Dedifferentiated amniotic fluid mesenchymal stem cell (primary cell): ENCODE results near the gene BOLA1.
"Not testable (repeated sequence)": the region's sequence is repeated elsewhere in the genome, so short reads cannot be mapped to it uniquely, and the experiment has no call there.

Experiments used
- DNase-seq: peaks from one replicate; pipeline ENCODE4 v3.0.0-alpha.2; 2016; ENCODE audit errors: extremely low spot score

The BOLA1 gene

GRCh38 chr1:149887196-149887455, 12.2 kb upstream of the BOLA1 start:
- DNase-seq = not testable (repeated sequence)

DNA sequence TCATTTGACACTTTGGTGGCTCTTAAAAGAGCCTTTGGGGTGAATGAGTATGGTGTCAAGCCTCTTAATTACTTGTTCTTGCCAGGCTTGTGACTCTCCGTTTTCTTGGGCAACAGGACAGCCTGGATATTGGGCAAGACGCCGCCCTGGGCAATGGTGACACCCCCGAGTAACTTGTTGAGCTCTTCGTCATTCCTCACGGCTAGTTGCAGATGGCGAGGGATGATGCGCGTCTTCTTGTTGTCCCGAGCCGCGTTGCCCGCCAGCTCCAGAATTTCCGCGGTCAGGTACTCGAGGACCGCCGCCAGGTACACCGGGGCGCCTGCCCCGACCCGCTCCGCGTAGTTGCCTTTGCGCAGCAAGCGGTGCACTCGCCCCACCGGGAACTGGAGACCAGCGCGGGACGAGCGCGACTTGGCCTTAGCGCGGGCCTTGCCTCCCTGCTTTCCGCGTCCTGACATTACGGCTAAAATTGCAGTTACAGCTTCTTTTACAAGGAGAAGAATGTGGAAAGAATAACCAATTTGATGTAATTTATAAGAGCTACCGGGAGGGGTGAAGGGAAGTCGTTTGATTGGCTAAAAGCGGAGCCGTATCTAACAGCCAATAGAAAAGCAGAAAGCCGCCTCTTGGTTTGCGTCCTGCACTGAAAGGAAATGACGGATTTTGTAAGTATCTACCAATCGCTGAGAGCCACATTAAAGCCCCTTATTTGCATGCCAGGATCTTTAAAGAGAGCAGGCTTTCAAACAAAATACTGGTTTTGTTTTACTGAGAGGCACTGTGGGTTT, 11.7 kb upstream of the BOLA1 start:
- DNase-seq = peak; percentile 99

DNA sequence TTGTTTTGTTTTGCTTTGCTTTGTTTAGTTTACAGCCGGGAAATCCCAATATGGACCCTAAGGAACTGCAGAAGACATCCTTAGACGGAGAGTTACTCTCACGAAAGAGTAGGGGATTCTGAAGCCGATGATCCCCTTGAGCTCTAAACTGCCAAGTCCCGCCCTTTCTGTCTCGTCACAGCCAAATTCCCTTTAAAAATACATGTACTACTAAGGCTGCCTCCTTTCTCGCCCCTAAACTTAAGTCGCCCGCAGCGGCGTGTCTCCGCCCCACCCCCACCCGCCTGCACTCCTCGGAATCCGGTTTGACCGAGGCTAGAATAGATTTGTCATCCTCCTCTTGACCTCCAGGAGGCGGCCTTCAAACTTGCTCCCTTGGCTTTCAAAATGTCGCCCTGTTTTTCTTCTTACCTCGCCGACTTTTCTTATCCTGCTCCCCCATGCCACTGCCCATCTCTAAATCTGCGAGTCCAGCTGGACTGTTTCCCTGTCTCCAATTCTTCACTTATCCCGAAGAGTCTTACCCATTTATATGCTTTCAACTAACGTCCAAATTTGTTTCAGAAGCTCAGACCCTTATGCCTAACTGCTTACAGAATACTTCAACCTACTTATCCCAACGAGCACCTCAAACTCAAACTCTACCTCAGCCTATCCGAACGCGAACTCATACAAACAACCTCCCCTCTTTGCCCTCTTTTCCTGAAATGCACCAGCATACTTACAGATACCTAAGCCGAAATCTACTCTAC, 10.9 kb upstream of the BOLA1 start:
- DNase-seq = peak; percentile 86

DNA sequence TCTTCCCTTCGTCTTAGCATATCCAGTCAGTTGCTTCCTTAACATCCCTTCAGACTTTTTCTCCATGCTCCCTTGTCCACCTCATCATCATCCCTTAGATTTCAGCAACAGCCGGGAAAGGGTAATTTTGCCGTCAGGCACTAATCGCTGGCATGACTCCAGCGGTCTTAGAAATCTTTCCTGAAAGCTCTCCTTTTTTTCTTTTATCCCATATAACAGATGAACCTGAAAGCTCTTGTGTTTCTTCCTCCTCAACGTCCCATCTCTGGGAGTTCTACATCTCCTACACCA, 10.4 kb upstream of the BOLA1 start:
- peak; percentile 23 for DNase-seq

GRCh38 chr1:149896575-149896974, 2.8 kb upstream of the BOLA1 start:
- no peak for DNase-seq

DNA sequence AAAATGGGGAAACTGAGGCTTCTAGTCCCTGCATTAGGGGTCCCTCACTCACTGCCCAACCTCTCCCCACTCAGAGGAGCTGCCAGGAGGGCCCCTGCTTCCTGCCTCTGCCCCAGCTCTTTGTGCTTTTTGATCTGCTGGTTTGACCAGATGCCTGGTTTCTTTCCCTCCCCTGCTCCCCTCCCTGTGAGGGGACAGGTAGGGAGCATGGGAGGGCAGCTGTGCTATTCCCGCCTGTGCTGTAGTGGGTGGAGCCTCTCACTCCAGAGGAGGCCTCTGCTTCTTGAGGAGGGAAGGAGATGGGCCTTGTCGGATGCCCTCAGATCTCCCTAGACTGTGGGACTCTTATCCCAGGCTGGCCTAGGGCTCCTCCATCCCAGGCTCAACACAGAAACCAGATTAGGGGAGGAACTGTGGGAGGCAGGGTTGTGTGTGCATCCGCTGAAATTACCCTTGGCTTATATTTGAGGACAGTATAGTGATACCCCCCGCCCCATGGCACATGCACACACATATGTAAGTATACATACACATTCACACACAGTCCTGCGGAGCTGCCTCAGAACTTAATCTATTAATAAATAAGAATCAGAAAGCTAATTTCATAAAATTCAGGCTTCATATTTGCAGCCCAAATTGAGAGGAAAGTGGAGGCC, 4.6 kb downstream of the BOLA1 start:
- no peak for DNase-seq

- DNase-seq = no peak
These were observed 7.3 kb downstream of the BOLA1 start for GRCh38 chr1:149906570-149907075.

DNA sequence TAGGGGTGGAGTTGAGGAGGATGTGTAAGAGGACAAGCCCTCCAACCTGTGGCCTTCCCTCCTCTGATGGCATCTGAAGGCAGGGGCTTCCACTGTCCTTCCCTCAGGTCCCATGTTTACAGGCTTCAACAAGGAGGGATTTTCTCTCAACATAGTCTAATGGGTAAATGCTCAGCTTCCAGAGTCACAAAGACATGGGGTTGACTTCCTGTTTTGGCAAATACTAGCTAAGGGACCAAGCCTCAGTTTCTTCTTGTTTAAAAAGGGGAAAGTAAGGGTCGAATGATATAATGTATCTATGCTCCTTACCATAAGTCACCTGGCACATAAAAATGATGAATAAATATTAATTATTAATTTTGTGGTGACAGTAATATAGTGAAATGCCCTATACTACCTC, 15.2 kb downstream of the BOLA1 start:
- DNase-seq = no peak

- DNase-seq = no peak
These were observed 16.2 kb downstream of the BOLA1 start for GRCh38 chr1:149915429-149916192.

- no peak for DNase-seq
These were observed 17.0 kb downstream of the BOLA1 start for GRCh38 chr1:149916193-149916897.

DNA sequence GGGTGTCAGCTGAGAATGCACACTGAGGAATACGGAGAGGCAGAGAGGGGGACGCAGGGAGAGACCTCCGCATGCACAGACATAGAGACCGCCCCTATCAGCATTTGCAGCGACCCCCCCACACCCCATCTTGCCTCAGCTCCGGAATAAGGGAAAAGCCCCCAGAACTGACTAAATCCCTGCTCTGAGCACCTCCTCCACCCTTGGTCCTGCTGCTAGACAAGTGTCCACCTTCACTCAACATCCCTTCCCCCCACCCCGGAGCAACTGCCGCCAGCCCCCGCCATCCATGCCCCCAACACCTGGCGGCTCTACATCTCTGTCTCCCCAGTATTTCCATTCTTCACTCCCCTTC, 17.5 kb downstream of the BOLA1 start:
- no peak for DNase-seq

DNA sequence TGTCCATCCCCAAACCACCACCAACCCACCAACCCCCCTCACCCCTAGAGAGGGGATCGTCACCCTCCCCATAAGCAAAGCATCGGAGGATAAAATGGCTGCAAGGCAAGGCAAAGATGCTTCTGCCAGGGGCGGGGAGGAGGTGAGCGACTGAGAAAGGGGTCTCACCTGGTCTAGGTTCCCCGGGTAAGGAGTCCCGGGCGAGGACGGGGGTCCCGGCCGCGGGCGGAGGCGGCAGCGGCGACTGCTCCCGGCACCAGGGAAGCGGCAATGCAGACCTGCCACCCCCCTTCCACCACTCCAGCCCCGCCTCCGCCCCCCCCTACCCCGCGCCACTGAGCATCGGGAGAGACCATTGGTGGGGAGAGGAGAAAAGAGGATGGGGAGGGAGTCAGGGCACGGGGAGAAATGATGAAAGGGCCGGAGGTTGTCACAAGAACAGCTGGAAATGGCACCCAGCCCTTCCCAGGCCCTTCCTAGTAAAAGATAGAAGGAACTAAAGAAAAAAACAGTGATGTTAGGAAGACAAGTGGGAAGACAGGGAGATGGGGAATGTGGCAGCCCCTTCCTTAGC, 18.3 kb downstream of the BOLA1 start, which contains the start of gene SV2A:
Gene SV2A (minus strand): TSS at position 274 of the 574 bp plus-strand sequence. CDS start 4,004 bp downstream, outside the sequence.
- DNase-seq = peak; percentile 31

DNA sequence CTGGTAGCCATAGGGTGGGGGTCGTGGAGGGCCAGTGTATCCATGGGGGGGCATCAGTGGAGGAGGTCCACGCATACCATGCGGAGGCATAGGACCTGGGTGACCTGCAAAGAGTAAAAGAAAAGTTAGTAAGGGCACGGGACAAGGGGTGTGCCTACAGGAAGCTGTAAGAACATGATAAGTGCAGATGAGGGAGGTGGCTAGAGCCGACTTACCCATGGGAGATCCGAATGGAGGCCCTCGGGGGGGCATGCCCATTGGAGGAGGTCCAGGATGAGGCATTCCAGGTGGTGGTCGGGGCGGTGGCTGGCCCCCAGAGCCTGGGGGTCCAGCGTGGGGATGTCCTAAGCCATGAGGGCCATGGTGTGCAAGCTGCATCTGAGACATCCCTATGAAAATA, 24.3 kb downstream of the BOLA1 start:
- DNase-seq = no peak

DNA sequence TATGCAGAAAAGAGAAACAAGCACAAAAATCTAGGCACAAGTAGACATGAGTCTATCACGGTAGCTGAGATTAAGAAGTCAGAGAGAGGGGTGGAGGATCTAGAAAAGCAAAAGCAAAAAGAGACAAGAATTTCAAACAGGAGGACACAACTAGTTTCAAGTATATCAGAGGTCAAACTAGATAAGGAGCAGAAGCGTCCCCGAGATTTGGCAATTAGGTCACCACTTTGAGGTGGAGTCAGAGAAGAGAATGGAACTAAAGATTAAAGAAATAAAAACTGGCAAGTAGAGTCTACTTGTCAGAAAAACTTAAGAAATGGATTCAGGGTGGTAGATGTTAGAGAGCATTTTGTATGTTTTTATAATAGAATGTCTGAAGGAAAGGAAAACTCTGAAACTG, 26.0 kb downstream of the BOLA1 start:
- no peak for DNase-seq

DNA sequence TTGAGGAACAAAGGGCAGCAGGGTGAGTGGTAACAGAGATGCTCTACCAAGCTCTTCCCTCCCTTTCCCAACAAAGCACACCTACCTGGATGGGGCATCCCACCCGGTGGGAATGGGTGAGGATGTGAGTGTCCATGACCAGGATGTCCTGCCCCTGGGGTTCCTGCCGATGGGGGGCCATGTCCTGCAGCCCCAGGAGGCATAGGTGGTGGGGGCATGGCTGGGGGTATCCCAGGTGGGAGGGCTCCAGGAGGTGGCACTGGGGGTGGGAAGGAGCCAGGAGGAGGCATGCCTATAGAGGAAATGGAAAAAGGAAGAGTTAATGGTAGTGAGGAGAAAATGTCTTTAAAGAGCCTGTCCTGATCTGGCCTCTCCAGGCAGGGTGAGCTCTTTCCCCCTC, 26.4 kb downstream of the BOLA1 start:
- no peak for DNase-seq

GRCh38 chr1:149926296-149926695, 26.9 kb downstream of the BOLA1 start:
- no peak for DNase-seq

GRCh38 chr1:149927056-149927562, 27.7 kb downstream of the BOLA1 start:
- DNase-seq = no peak

GRCh38 chr1:149927563-149928400, 28.4 kb downstream of the BOLA1 start, which contains the start of gene SF3B4:
Gene SF3B4 (minus strand): TSS chr1:149927803. CDS start chr1:149927759, 44 bp downstream.
- DNase-seq = peak; percentile 92

GRCh38 chr1:149928401-149928724, 29.0 kb downstream of the BOLA1 start:
- no peak for DNase-seq

- DNase-seq = no peak
These were observed 30.5 kb downstream of the BOLA1 start for GRCh38 chr1:149929856-149930255.
